ENCODE data around the gene ARPC1B. TPM values are rescaled to one million over a fixed set of nuclear protein-coding genes. Genes with fewer than 3 reads are reported as not detected.

The ARPC1B gene
- total RNA-seq, 3 donors from 2014 or later, result 108 to 176 (median 169) TPM

- DNase-seq (ENCODE audit: low spot score in 2 of 2), result no peak
- no peaks in the 10 kb centered on the region for H3K9me3 ChIP-seq
- H3K27ac ChIP-seq, result no peak overlapping the region
- H3K4me1 ChIP-seq, result no peaks in the 10 kb centered on the region
- intact Hi-C loops (cut with DNase I; ENCODE audit: low total_unique reads), result no loop called here
- no peaks in the 10 kb centered on the region for H3K36me3 ChIP-seq
- no peak overlapping the region for H3K4me3 ChIP-seq
- TF ChIP-seq, protein P1, sequence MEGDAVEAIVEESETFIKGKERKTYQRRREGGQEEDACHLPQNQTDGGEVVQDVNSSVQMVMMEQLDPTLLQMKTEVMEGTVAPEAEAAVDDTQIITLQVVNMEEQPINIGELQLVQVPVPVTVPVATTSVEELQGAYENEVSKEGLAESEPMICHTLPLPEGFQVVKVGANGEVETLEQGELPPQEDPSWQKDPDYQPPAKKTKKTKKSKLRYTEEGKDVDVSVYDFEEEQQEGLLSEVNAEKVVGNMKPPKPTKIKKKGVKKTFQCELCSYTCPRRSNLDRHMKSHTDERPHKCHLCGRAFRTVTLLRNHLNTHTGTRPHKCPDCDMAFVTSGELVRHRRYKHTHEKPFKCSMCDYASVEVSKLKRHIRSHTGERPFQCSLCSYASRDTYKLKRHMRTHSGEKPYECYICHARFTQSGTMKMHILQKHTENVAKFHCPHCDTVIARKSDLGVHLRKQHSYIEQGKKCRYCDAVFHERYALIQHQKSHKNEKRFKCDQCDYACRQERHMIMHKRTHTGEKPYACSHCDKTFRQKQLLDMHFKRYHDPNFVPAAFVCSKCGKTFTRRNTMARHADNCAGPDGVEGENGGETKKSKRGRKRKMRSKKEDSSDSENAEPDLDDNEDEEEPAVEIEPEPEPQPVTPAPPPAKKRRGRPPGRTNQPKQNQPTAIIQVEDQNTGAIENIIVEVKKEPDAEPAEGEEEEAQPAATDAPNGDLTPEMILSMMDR (IDR thresholded peaks at IDR 0.05), result no peak
- TF ChIP-seq POLR2AphosphoS5 (IDR thresholded peaks at IDR 0.05) (no peak), POLR2A (IDR thresholded peaks at IDR 0.05) (no peak)
- no peaks in the 10 kb centered on the region for H3K27me3 ChIP-seq
Measured at GRCh38 chr7:99387912-99388311, 13.4 kb downstream of the ARPC1B start.

DNA sequence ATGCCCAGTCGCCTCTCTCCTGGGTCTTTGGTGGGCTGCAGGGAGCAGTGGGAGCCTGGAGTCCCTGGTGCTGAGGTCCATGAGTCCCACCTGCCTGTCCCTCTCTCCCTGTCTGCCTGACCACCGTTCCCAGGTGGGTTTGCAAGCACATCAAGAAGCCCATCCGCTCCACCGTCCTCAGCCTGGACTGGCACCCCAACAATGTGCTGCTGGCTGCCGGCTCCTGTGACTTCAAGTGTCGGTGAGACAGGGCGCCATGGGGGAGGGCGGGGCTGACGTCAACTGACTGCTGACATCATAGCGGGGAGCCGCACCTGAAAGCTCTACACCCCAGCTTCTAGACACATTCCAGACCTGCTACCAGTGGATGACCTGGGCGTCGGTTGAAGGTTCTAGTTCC is 15.2 kb downstream of the ARPC1B start:
- Histone ChIP-seq H3K27ac (no peak overlapping the region), H3K4me1 (no peaks in the 10 kb centered on the region), H3K4me3 (no peak overlapping the region), H3K36me3 (no peaks in the 10 kb centered on the region), H3K27me3 (no peaks in the 10 kb centered on the region), H3K9me3 (no peaks in the 10 kb centered on the region)
- TF ChIP-seq POLR2AphosphoS5 (IDR thresholded peaks at IDR 0.05) (no peak), POLR2A (IDR thresholded peaks at IDR 0.05) (no peak)
- TF ChIP-seq, protein P1 (IDR thresholded peaks at IDR 0.05), result no peak
- no peak for DNase-seq (ENCODE audit: low spot score in 2 of 2)
- intact Hi-C loops (cut with DNase I; ENCODE audit: low total_unique reads), result loop anchor here (10.0 kb wide), 1 partner anchor 375 kb away; no protein-coding TSS in a partner anchor

DNA sequence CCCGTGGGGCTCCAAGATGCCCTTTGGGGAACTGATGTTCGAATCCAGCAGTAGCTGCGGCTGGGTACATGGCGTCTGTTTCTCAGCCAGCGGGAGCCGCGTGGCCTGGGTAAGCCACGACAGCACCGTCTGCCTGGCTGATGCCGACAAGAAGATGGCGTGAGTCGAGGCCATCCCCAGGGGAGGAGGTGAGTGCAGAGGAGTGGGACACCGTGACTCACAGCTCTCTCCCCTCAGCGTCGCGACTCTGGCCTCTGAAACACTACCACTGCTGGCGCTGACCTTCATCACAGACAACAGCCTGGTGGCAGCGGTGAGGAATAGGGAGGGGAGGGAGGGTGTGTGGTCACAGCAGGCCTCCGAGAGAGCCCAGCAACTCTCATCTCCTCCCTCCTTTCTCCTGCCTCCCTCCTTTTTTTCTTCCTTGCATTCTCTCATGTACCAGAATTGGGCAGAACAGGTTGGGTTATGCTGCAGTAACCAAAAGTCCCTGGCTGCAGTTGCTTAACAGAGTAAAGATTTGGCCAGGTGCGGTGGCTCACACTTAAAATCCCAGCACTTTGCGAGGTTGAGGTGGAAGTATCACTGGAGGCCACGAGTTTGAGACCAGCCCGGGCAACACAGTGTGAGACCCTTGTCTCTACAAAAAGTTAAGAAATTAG is 16.5 kb downstream of the ARPC1B start:
- no peaks in the 10 kb centered on the region for H3K36me3 ChIP-seq
- no peak for TF ChIP-seq POLR2AphosphoS5 (IDR thresholded peaks at IDR 0.05)
- TF ChIP-seq, protein P1 (IDR thresholded peaks at IDR 0.05), result no peak
- no peak for TF ChIP-seq POLR2A (IDR thresholded peaks at IDR 0.05)
- H3K4me3 ChIP-seq, result no peak overlapping the region
- no peak overlapping the region for H3K27ac ChIP-seq
- H3K4me1 ChIP-seq, result no peaks in the 10 kb centered on the region
- intact Hi-C loops (cut with DNase I; ENCODE audit: low total_unique reads), result loop anchor here (10.0 kb wide), 1 partner anchor 374 kb away; no protein-coding TSS in a partner anchor
- no peak for DNase-seq (ENCODE audit: low spot score in 2 of 2)
- H3K9me3 ChIP-seq, result no peaks in the 10 kb centered on the region
- H3K27me3 ChIP-seq, result no peaks in the 10 kb centered on the region

DNA sequence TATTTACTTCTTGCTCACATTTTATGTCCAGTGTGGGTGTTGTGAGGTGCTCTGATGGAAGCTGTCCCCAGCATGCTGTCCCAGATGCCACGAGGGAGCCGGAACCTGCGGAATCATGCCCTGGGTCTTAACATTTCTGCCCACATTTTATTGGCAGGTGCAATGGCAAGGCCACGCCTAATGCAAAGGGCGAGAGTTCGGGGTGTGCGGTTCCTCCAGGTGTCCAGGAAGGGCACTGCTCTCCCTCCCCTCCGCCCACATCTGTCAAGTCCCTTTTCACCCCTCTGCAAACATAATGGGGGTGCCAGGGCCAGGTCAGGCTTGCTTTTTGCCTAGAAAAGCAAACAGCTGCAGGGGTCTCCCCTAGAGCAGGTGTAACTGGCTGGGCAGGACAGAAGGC is 17.5 kb downstream of the ARPC1B start:
- no peaks in the 10 kb centered on the region for H3K9me3 ChIP-seq
- intact Hi-C loops (cut with DNase I; ENCODE audit: low total_unique reads), result loop anchor here (10.0 kb wide), 1 partner anchor 373 kb away; no protein-coding TSS in a partner anchor
- peak overlapping the region; percentile 40 to 71 (median 69) for H3K4me3 ChIP-seq
- TF ChIP-seq, protein P1 (IDR thresholded peaks at IDR 0.05), result no peak
- no peak for TF ChIP-seq POLR2AphosphoS5 (IDR thresholded peaks at IDR 0.05)
- no peak for TF ChIP-seq POLR2A (IDR thresholded peaks at IDR 0.05)
- no peak for DNase-seq (ENCODE audit: low spot score in 2 of 2)
- no peaks in the 10 kb centered on the region for H3K27me3 ChIP-seq
- peak overlapping the region; percentile 71 to 74 for H3K27ac ChIP-seq
- H3K36me3 ChIP-seq, result no peaks in the 10 kb centered on the region
- no peaks in the 10 kb centered on the region for H3K4me1 ChIP-seq

DNA sequence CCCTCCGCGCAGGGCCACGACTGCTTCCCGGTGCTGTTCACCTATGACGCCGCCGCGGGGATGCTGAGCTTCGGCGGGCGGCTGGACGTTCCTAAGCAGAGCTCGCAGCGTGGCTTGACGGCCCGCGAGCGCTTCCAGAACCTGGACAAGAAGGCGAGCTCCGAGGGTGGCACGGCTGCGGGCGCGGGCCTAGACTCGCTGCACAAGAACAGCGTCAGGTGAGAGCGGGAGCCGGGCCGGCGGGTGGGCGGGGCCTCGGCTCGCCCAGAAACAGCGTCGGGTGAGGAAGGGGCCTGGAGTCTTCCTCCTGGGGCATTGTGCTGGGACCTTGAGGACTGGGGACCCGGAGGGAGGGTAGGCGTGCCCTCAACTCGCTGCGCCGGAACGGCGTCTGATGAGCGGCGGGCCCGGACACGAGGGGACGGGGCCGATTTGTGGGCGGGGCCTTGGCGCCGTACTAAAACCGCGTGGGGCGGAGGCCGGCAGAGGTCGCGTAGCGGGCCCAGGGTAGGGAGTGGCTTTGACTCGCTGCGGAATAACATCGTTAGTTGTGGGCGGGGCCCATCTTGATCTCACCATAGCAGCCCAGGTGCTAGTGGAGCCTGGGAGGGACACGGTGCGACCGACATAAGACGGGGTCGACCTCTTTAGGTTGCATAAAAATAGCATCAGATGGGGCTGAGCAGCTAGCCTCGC is 18.3 kb downstream of the ARPC1B start:
- intact Hi-C loops (cut with DNase I; ENCODE audit: low total_unique reads), result loop anchor here (10.0 kb wide), 1 partner anchor 372 kb away; no protein-coding TSS in a partner anchor
- H3K36me3 ChIP-seq, result no peaks in the 10 kb centered on the region

More for the DNA sequence above, 18.3 kb downstream of the ARPC1B start:
- TF ChIP-seq POLR2AphosphoS5 (IDR thresholded peaks at IDR 0.05) (peak; percentile 30 to 68 (median 56)), POLR2A (IDR thresholded peaks at IDR 0.05) (no peak)
- TF ChIP-seq, protein P1 (IDR thresholded peaks at IDR 0.05), result no peak
- peak; percentile 71 to 76 for DNase-seq (ENCODE audit: low spot score in 2 of 2)
- Histone ChIP-seq H3K9me3 (no peaks in the 10 kb centered on the region), H3K27ac (peak overlapping the region; percentile 71 to 74), H3K4me3 (peak overlapping the region; percentile 40 to 71 (median 69)), H3K4me1 (no peaks in the 10 kb centered on the region), H3K27me3 (no peaks in the 10 kb centered on the region)
